Adrenal gland (tissue), 5 donors: ENCODE data around the gene STAT3.
"Not testable (repeated sequence)": the region's sequence is repeated elsewhere in the genome, so short reads cannot be mapped to it uniquely, and the experiment has no call there.

ENCODE experiments used
- POLR2A ChIP-seq, 2 donors: fragments of 450-650 bp; IDR thresholded peaks; one replicate each; pipeline ENCODE4 v1.6.1; 2017; ENCODE audit warnings: antibody characterized with exemption in 2 of 2, mild to moderate bottlenecking in 2 of 2, moderate library complexity in 1 of 2
- TF ChIP-seq, protein P1 (sequence below), 6 experiments: fragments of 450-650 bp in 4 of 6; fragments of 200-600 bp in 2 of 6; sonication (generic) in 1 of 6; IDR thresholded peaks; 1 replicate in 5 of 6; 2 replicates in 1 of 6; pipeline versions ENCODE4 v1.5.1 to v1.8.0; 2016 to 2021; ENCODE audit warnings: antibody characterized with exemption in 6 of 6, mild to moderate bottlenecking in 2 of 6, moderate library complexity in 1 of 6
- donor health status: DM: no; HTN: no; CAD: no.

GRCh38 chr17:42299361-42299760 lies 88.9 kb downstream of the STAT3 start:
- TF ChIP-seq, protein P1, sequence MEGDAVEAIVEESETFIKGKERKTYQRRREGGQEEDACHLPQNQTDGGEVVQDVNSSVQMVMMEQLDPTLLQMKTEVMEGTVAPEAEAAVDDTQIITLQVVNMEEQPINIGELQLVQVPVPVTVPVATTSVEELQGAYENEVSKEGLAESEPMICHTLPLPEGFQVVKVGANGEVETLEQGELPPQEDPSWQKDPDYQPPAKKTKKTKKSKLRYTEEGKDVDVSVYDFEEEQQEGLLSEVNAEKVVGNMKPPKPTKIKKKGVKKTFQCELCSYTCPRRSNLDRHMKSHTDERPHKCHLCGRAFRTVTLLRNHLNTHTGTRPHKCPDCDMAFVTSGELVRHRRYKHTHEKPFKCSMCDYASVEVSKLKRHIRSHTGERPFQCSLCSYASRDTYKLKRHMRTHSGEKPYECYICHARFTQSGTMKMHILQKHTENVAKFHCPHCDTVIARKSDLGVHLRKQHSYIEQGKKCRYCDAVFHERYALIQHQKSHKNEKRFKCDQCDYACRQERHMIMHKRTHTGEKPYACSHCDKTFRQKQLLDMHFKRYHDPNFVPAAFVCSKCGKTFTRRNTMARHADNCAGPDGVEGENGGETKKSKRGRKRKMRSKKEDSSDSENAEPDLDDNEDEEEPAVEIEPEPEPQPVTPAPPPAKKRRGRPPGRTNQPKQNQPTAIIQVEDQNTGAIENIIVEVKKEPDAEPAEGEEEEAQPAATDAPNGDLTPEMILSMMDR (IDR thresholded peaks at IDR 0.05): not testable (repeated sequence)
- TF ChIP-seq POLR2A (IDR thresholded peaks at IDR 0.05): not testable (repeated sequence)
